Measurements from ENCODE around the gene SIGLEC1. TPM values are rescaled to one million over a fixed set of nuclear protein-coding genes. Genes with fewer than 3 reads are reported as not detected.

The SIGLEC1 gene
- polyA plus RNA-seq, 3 donors = 0.96 to 1.4 (median 1.3) TPM

- no peak for DNase-seq
Observed at GRCh38 chr20:3701061-3701998, 11.1 kb downstream of the SIGLEC1 start.

GRCh38 chr20:3699037-3699436 lies 13.4 kb downstream of the SIGLEC1 start:
- DNase-seq = no peak

- DNase-seq = no peak
Observed at GRCh38 chr20:3698591-3699001, 13.8 kb downstream of the SIGLEC1 start.

- DNase-seq = no peak
Observed at GRCh38 chr20:3697588-3698305, 14.7 kb downstream of the SIGLEC1 start.

- no peak for DNase-seq
Observed at GRCh38 chr20:3696745-3697587, 15.4 kb downstream of the SIGLEC1 start.

GRCh38 chr20:3696200-3696599 lies 16.2 kb downstream of the SIGLEC1 start:
- DNase-seq = no peak

- no peak for DNase-seq
Observed at GRCh38 chr20:3694864-3695263, 17.5 kb downstream of the SIGLEC1 start.

- DNase-seq = no peak
Observed at GRCh38 chr20:3693376-3693775, 19.0 kb downstream of the SIGLEC1 start.

GRCh38 chr20:3692706-3693294 lies 19.6 kb downstream of the SIGLEC1 start:
- no peak for DNase-seq

GRCh38 chr20:3691897-3692296 lies 20.5 kb downstream of the SIGLEC1 start:
- no peak for DNase-seq

- no peak for DNase-seq
Observed at GRCh38 chr20:3691306-3691705, 21.1 kb downstream of the SIGLEC1 start.

GRCh38 chr20:3690413-3690812 lies 22.0 kb downstream of the SIGLEC1 start:
- no peak for DNase-seq

- no peak for DNase-seq
Observed at GRCh38 chr20:3689978-3690377, 22.4 kb downstream of the SIGLEC1 start.

- no peak for DNase-seq
Observed at GRCh38 chr20:3687655-3688054, 24.7 kb downstream of the SIGLEC1 start.

GRCh38 chr20:3686867-3687321 lies 25.5 kb downstream of the SIGLEC1 start:
- peak; percentile 88 for DNase-seq

- DNase-seq = no peak
Observed at GRCh38 chr20:3686421-3686820, 26.0 kb downstream of the SIGLEC1 start.

- no peak for DNase-seq
Observed at GRCh38 chr20:3685341-3685740, 27.1 kb downstream of the SIGLEC1 start.

- no peak for DNase-seq
Observed at GRCh38 chr20:3681931-3682781, 30.2 kb downstream of the SIGLEC1 start, which contains the start of gene ADAM33. ADAM33 (minus strand) TSS chr20:3682010; CDS start chr20:3682004, 6 bp downstream.

GRCh38 chr20:3681352-3681930 lies 31.0 kb downstream of the SIGLEC1 start:
- no peak for DNase-seq

Measured in renal pelvis (tissue), 4 donors.